ENCODE measurements around the gene BAZ2B.

Gene BAZ2B

DNA sequence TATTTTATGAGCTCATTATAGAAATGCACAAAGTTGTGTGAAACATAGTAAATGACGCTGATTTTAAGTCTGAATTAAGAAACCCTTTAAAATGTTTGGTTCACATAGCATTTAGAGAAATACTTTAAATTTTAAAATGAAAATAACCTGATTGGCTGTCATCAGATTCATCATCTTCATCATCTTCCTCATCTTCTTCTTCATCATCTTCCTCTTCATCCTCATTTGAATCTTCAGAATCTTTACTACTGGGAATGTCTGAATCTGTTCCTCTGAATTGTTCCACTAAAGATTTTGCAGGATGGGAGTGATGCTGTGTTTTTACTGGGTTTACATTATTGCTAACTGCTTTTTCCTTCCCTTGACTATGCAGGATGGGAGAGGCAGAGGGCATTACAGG is 183.7 kb downstream of the BAZ2B start:
- Histone ChIP-seq H3K27ac (ENCODE audit: low read depth, low read length, poor library complexity, severe bottlenecking) (no peak overlapping the region), H3K79me2 (ENCODE audit: insufficient read depth, low read length) (no peaks in the 10 kb centered on the region), H3F3A (ENCODE audit: insufficient read depth, low read length) (no peaks in the 10 kb centered on the region), H3K36me3 (ENCODE audit: insufficient read depth, low read length) (0 out of 2 replicates have a peak, but pooled peaks cover 3% of the 10 kb centered on the region), H3K4me1 (ENCODE audit: insufficient read depth, low read length, severe bottlenecking) (no peaks in the 10 kb centered on the region), H2AFZ (ENCODE audit: low read length) (no peak overlapping the region), H3K27me3 (ENCODE audit: insufficient read depth, low read length) (no peaks in the 10 kb centered on the region), H4K20me1 (ENCODE audit: insufficient read depth, low read length) (no peaks in the 10 kb centered on the region), H3K9me3 (ENCODE audit: low read length) (no peaks in the 10 kb centered on the region), H3K9me2 (ENCODE audit: low read depth, low read length) (no peaks in the 10 kb centered on the region), H3K4me3 (ENCODE audit: low read depth, low read length, poor library complexity, severe bottlenecking) (no peak overlapping the region), H3K4me2 (ENCODE audit: low read length) (no peak overlapping the region), H3K9ac (ENCODE audit: low read length) (no peak overlapping the region)
- TF ChIP-seq, protein P1, sequence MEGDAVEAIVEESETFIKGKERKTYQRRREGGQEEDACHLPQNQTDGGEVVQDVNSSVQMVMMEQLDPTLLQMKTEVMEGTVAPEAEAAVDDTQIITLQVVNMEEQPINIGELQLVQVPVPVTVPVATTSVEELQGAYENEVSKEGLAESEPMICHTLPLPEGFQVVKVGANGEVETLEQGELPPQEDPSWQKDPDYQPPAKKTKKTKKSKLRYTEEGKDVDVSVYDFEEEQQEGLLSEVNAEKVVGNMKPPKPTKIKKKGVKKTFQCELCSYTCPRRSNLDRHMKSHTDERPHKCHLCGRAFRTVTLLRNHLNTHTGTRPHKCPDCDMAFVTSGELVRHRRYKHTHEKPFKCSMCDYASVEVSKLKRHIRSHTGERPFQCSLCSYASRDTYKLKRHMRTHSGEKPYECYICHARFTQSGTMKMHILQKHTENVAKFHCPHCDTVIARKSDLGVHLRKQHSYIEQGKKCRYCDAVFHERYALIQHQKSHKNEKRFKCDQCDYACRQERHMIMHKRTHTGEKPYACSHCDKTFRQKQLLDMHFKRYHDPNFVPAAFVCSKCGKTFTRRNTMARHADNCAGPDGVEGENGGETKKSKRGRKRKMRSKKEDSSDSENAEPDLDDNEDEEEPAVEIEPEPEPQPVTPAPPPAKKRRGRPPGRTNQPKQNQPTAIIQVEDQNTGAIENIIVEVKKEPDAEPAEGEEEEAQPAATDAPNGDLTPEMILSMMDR (IDR thresholded peaks at IDR 0.05; ENCODE audit: low read length), result no peak
- TF ChIP-seq EZH2 (IDR thresholded peaks at IDR 0.05; ENCODE audit: borderline replicate concordance, low read length), result no peak

DNA sequence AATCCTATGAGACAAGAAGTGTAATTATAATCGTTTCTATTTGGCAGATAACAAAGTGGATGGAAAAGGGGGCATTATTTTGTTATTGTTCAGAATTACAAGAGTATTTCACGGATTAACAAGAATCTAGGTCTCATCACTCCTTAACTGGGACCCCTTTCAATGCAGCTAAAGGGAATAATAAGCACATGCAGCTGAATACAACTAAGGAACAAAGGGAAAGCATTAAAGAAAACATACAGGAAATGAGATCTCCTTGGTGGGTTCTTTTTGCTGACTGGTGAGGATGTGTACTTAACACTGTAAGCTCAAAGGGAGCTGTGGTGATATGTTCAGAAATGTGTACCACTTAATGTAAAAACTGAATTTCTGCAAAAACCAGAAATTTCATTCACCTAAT is 189.3 kb downstream of the BAZ2B start:
- Histone ChIP-seq H3K9ac (ENCODE audit: low read length) (no peak overlapping the region), H3K79me2 (ENCODE audit: insufficient read depth, low read length) (no peaks in the 10 kb centered on the region), H3K4me1 (ENCODE audit: insufficient read depth, low read length, severe bottlenecking) (no peaks in the 10 kb centered on the region), H3K9me3 (ENCODE audit: low read length) (no peaks in the 10 kb centered on the region; the same call in 1 of the 2 replicates), H3K4me3 (ENCODE audit: low read depth, low read length, poor library complexity, severe bottlenecking) (no peak overlapping the region), H2AFZ (ENCODE audit: low read length) (no peak overlapping the region), H3K36me3 (ENCODE audit: insufficient read depth, low read length) (no peaks in the 10 kb centered on the region), H4K20me1 (ENCODE audit: insufficient read depth, low read length) (no peaks in the 10 kb centered on the region), H3K9me2 (ENCODE audit: low read depth, low read length) (no peaks in the 10 kb centered on the region), H3K27me3 (ENCODE audit: insufficient read depth, low read length) (no peaks in the 10 kb centered on the region), H3K27ac (ENCODE audit: low read depth, low read length, poor library complexity, severe bottlenecking) (no peak overlapping the region), H3K4me2 (ENCODE audit: low read length) (no peak overlapping the region), H3F3A (ENCODE audit: insufficient read depth, low read length) (no peaks in the 10 kb centered on the region)
- no peak for TF ChIP-seq EZH2 (IDR thresholded peaks at IDR 0.05; ENCODE audit: borderline replicate concordance, low read length)
- TF ChIP-seq, protein P1 (IDR thresholded peaks at IDR 0.05; ENCODE audit: low read length), result no peak

DNA sequence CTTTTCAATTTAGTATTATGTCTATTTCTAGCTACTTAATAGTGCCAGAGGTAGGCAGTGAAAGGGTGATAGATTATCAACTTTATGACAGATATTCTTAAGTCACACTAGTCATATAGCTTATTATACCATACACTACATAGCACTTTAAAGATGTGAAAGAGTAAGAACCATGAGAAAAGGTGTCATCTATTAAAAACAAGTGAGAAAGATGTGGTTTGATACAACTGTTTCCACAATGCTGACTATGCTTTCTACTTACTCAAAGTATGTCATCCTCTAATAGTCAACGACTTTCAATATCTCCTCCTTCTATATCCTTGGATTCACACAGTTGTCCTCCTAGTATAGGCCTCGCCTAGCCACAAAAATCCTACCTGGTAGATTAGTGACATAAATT is 196.9 kb downstream of the BAZ2B start:
- H3K9me3 ChIP-seq (ENCODE audit: low read length), result no peaks in the 10 kb centered on the region; the same call in 1 of the 2 replicates
- H3K9me2 ChIP-seq (ENCODE audit: low read depth, low read length), result no peaks in the 10 kb centered on the region
- no peak overlapping the region for H2AFZ ChIP-seq (ENCODE audit: low read length)
- no peak overlapping the region for H3K4me3 ChIP-seq (ENCODE audit: low read depth, low read length, poor library complexity, severe bottlenecking)
- H3K27ac ChIP-seq (ENCODE audit: low read depth, low read length, poor library complexity, severe bottlenecking), result no peak overlapping the region
- H3K36me3 ChIP-seq (ENCODE audit: insufficient read depth, low read length), result no peaks in the 10 kb centered on the region
- H3K9ac ChIP-seq (ENCODE audit: low read length), result no peak overlapping the region
- no peaks in the 10 kb centered on the region for H3K27me3 ChIP-seq (ENCODE audit: insufficient read depth, low read length)
- H3F3A ChIP-seq (ENCODE audit: insufficient read depth, low read length), result no peaks in the 10 kb centered on the region
- TF ChIP-seq, protein P1 (IDR thresholded peaks at IDR 0.05; ENCODE audit: low read length), result no peak
- TF ChIP-seq EZH2 (IDR thresholded peaks at IDR 0.05; ENCODE audit: borderline replicate concordance, low read length), result no peak
- H3K4me2 ChIP-seq (ENCODE audit: low read length), result no peak overlapping the region
- H3K79me2 ChIP-seq (ENCODE audit: insufficient read depth, low read length), result no peaks in the 10 kb centered on the region
- H3K4me1 ChIP-seq (ENCODE audit: insufficient read depth, low read length, severe bottlenecking), result no peaks in the 10 kb centered on the region
- H4K20me1 ChIP-seq (ENCODE audit: insufficient read depth, low read length), result no peaks in the 10 kb centered on the region
